HG03457 (cell line): Measurements from ENCODE around the gene SPC24.

ENCODE experiments used
- ATAC-seq: cut with Tn5 transposase; IDR thresholded peaks from one replicate; pipeline ENCODE4 v1.9.1; 2021; ENCODE audit warnings: moderate number of reproducible peaks; ENCODE audit not compliant: unreplicated experiment

The SPC24 gene

GRCh38 chr19:11155373-11156120 lies at the start of gene SPC24:
Gene SPC24 (minus strand): TSS chr19:11155782. CDS start chr19:11155776, 6 bp downstream.
- ATAC-seq, result peak; percentile 92

GRCh38 chr19:11204943-11205349 lies 49.4 kb upstream of the SPC24 start:
- ATAC-seq, result no peak

GRCh38 chr19:11204076-11204602 lies 48.6 kb upstream of the SPC24 start:
- no peak for ATAC-seq

- no peak for ATAC-seq
Measured at GRCh38 chr19:11203194-11204075, 47.9 kb upstream of the SPC24 start.

GRCh38 chr19:11202488-11203193 lies 47.1 kb upstream of the SPC24 start:
- no peak for ATAC-seq

- no peak for ATAC-seq
Measured at GRCh38 chr19:11201791-11202190, 46.2 kb upstream of the SPC24 start.

GRCh38 chr19:11200931-11201330 lies 45.3 kb upstream of the SPC24 start:
- no peak for ATAC-seq

GRCh38 chr19:11200015-11200574 lies 44.5 kb upstream of the SPC24 start:
- ATAC-seq, result no peak

- no peak for ATAC-seq
Measured at GRCh38 chr19:11199517-11199916, 43.9 kb upstream of the SPC24 start.

- ATAC-seq, result no peak
Measured at GRCh38 chr19:11198769-11199424, 43.3 kb upstream of the SPC24 start.

- no peak for ATAC-seq
Measured at GRCh38 chr19:11198175-11198534, 42.6 kb upstream of the SPC24 start.

- peak; percentile 51 for ATAC-seq
Measured at GRCh38 chr19:11197291-11198174, 42.0 kb upstream of the SPC24 start, which contains the start of gene KANK2. Gene KANK2 (minus strand): TSS chr19:11197545. CDS start chr19:11194511, 3,034 bp downstream.

GRCh38 chr19:11196406-11197287 lies 41.1 kb upstream of the SPC24 start:
- no peak for ATAC-seq

- ATAC-seq, result no peak
Measured at GRCh38 chr19:11195681-11196080, 40.1 kb upstream of the SPC24 start.

GRCh38 chr19:11194656-11195558 lies 39.3 kb upstream of the SPC24 start:
- ATAC-seq, result no peak

- no peak for ATAC-seq
Measured at GRCh38 chr19:11194173-11194572, 38.6 kb upstream of the SPC24 start.
